Measurements from ENCODE around the gene PSMD9.

PSMD9 gene

DNA sequence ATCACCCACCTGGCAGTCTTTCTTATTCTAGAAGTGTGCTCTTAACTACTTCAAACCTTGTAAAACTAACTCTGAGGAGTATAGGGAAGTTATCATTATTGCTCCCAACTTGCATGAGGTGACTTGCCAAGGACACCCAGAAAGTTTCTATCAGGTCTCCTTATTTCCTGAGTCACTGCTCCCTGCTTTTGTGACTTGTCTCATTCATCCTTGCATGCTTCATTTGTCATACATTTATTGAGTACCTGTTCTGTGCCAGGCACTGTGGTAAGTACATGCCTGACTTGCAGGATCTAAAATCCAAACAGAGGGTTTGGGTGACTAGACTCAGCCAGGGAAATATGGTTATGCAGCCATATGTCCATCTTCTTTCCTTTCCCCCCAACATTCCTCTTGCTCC is 55.3 kb downstream of the PSMD9 start:
- H3K4me3 ChIP-seq (ENCODE audit: control insufficient read depth, low read depth, low read length): no peak overlapping the region
- TF ChIP-seq, protein P1, sequence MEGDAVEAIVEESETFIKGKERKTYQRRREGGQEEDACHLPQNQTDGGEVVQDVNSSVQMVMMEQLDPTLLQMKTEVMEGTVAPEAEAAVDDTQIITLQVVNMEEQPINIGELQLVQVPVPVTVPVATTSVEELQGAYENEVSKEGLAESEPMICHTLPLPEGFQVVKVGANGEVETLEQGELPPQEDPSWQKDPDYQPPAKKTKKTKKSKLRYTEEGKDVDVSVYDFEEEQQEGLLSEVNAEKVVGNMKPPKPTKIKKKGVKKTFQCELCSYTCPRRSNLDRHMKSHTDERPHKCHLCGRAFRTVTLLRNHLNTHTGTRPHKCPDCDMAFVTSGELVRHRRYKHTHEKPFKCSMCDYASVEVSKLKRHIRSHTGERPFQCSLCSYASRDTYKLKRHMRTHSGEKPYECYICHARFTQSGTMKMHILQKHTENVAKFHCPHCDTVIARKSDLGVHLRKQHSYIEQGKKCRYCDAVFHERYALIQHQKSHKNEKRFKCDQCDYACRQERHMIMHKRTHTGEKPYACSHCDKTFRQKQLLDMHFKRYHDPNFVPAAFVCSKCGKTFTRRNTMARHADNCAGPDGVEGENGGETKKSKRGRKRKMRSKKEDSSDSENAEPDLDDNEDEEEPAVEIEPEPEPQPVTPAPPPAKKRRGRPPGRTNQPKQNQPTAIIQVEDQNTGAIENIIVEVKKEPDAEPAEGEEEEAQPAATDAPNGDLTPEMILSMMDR (conservative IDR thresholded peaks at IDR 0.05; ENCODE audit: control insufficient read depth, insufficient read depth, low read depth, low read length): no peak
- DNase-seq (ENCODE audit: low read depth): no peak

DNA sequence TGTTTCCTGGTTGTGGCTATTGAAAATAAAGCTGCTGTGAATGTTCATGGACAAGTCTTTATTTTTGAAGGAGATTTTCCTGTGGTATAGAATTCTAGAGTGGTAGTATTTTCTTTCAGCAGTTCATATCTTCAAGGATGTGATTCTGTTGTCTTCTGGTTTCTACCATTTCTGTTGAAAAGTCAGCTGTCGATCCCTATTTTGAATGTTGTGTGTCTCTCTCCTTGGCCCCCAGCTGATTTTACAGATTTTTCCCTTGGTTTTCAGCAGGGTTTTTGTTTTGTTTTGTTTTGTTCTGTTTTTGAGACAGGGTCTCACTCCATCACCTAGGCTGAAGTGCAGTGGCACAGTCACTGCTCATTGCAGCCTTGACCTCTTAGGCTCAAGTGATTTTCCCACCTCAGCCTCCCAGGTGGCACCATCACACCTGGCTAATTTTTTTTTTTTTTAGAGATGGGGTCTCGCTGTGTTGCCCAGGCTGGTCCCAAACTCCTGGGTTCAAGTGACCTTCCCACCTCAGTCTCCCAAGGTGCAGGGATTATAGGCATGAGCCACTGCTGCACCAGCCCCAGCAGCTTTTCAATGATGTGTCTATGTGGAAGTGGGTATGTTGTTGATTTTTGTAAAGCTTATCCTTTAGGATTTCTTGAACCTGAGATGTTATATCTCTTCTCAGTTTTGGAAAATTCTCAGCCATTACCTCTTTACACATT is 57.9 kb downstream of the PSMD9 start:
- DNase-seq (ENCODE audit: low read depth): no peak
- TF ChIP-seq, protein P1 (conservative IDR thresholded peaks at IDR 0.05; ENCODE audit: control insufficient read depth, insufficient read depth, low read depth, low read length): no peak
- H3K4me3 ChIP-seq (ENCODE audit: control insufficient read depth, low read depth, low read length): no peak overlapping the region

DNA sequence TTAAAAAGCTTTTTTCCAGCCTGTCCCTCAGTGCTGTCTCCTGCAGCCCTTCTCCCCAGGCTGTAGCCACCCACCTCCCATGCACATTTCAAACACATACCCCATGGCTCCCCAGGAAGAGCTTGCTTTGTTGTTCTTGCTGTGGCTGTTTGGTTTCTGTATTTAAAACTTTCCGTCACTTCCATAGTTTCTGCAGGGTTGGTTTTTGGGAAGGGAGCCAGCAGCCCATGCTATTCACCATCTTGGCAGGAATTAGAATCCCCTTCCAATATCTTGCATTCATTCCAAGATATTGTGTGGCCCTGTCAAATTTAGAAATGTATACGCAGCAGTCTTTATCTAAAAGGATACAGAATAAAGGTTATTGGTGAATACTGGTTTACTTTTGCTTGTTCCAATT is 59.4 kb downstream of the PSMD9 start:
- DNase-seq (ENCODE audit: low read depth): no peak
- TF ChIP-seq, protein P1 (conservative IDR thresholded peaks at IDR 0.05; ENCODE audit: control insufficient read depth, insufficient read depth, low read depth, low read length): no peak
- no peak overlapping the region for H3K4me3 ChIP-seq (ENCODE audit: control insufficient read depth, low read depth, low read length)

DNA sequence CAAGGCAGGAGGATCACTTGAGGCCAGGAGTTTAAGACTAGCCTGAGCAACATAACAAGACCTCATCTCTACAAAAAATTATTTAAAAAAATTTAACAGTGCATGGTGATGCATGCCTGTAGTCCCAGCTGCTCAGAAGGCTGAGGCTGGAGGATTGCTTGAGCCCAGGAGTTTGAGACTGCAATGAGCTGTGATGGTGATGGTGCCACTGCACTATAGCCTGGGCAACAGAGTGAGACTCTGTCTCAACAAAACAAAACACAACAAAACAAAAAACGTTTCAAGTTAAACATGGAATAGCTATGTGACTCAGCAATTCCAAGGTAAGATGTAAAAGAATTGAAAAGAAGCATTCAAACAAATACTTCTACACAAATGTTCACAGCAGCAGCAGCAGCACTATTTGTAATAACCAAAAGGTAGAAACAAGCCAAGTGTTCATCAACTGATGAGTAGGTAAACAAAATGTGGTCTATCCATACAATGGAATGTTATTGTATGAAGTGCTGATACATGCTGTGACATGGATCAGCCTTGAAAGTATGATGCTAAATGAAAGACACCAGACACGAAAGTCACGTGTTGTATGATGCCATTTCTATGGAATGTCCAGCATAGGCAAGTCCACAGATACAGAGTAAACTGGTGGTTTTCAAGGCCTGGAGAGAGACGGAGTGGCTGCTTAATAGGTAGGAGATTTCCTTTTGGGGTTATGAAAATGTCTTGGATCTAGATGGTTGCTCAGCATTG is 61.2 kb downstream of the PSMD9 start:
- TF ChIP-seq, protein P1 (conservative IDR thresholded peaks at IDR 0.05; ENCODE audit: control insufficient read depth, insufficient read depth, low read depth, low read length): no peak
- H3K4me3 ChIP-seq (ENCODE audit: control insufficient read depth, low read depth, low read length): no peak overlapping the region
- DNase-seq (ENCODE audit: low read depth): peak; percentile 79

DNA sequence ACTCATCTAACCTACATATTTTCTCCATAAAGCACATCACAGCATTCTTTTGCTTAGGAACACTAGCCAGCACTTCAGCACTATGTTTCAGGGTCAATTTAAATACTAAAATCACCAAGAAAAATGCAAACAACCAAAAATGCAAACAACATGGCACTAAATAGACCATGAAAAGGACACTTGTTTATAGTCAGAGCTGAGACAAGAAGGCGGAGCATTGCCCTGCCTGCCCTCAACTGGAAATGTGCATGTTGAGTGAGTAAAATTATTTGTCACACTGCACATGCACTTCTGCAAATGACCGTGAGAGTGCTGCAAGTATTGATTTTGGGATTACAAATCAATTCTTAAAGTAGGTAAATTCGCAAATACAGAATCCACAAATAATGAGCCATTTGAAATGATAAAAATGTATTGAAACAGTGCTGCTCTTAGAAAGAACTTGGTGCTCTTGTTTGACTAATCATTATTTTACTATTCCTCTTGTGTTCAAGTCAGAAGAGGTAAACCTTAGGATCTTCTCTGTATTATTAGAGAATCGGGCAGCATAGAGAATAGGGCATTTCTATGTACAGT is 64.6 kb downstream of the PSMD9 start:
- no peak for DNase-seq (ENCODE audit: low read depth)
- H3K4me3 ChIP-seq (ENCODE audit: control insufficient read depth, low read depth, low read length): no peak overlapping the region
- TF ChIP-seq, protein P1 (conservative IDR thresholded peaks at IDR 0.05; ENCODE audit: control insufficient read depth, insufficient read depth, low read depth, low read length): no peak

DNA sequence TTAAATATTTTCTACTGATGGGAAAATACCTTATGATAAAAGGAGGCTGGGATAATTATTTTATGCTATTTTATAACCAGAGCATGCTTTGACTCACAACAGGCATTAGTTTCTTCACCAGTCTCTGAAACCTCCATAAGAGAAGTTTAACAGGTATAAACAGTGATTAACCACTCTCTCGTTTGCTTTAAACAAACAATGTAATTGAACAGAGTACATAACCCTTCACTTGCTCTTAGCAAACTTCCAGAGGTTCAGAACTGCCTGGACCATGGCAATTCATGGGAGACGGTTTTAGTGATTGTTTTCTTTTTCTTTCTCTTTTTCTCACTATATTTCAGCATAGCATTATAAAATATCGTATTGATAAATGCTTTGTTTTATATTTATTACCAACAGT is 65.1 kb downstream of the PSMD9 start:
- DNase-seq (ENCODE audit: low read depth): no peak
- TF ChIP-seq, protein P1 (conservative IDR thresholded peaks at IDR 0.05; ENCODE audit: control insufficient read depth, insufficient read depth, low read depth, low read length): no peak

More for the DNA sequence above, 65.1 kb downstream of the PSMD9 start:
- no peak overlapping the region for H3K4me3 ChIP-seq (ENCODE audit: control insufficient read depth, low read depth, low read length)

All from fibroblast of mammary gland (primary cell).